ENCODE measurements around the gene USP15. TPM values are rescaled to one million over a fixed set of nuclear protein-coding genes. Genes with fewer than 3 reads are reported as not detected.
"Not testable (repeated sequence)": the region's sequence is repeated elsewhere in the genome, so short reads cannot be mapped to it uniquely, and the experiment has no call there.

The USP15 gene
- total RNA-seq, 1 experiment from 2014 or later, result 35.3 TPM

DNA sequence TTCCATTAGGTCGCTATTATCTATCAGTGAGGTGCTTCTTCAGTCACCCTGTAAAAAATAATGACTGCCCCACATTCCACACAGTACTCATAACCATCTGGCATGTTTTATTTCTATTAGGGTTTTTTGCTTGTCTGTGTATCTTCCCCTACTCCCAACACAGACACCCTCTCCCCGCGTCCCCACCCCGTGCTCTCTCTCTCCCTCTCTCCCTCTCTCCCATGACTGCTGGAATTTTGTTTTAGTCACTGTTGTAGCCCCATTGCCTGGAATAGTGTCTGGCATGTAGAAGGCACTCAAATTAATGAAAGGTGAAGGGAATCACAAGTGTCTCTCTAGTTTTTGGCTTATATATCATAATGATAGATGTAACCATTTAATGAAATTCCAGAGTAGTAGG lies 103.3 kb downstream of the USP15 start:
- H4K20me1 ChIP-seq (ENCODE audit: control insufficient read depth, insufficient read depth, insufficient read length), result no peaks in the 10 kb centered on the region
- H2BK15ac ChIP-seq (ENCODE audit: low read depth, low read length), result no peak overlapping the region
- H2BK20ac ChIP-seq (ENCODE audit: low read depth, low read length, poor library complexity, severe bottlenecking), result no peak overlapping the region
- H3K79me1 ChIP-seq (ENCODE audit: insufficient read depth, low read depth, low read length, poor library complexity, severe bottlenecking), result no peaks in the 10 kb centered on the region
- DNase-seq, result no peak
- H4K8ac ChIP-seq (replicated peaks; ENCODE audit: insufficient read length, low read depth, low read length), result no peak overlapping the region
- H2BK5ac ChIP-seq (ENCODE audit: insufficient read length, low read length), result no peak overlapping the region
- no peak overlapping the region for H2AFZ ChIP-seq (ENCODE audit: low read length)
- no peak overlapping the region for H4K91ac ChIP-seq (ENCODE audit: insufficient read length, low read depth, low read length)
- no peaks in the 10 kb centered on the region for H3K23me2 ChIP-seq (ENCODE audit: insufficient read length, low read depth, low read length, poor library complexity, severe bottlenecking)
- no CpG with 5 or more reads among the region's 4 CpGs for WGBS (ENCODE audit: extremely low coverage, insufficient read length, low lambda C conversion rate)
- H4K5ac ChIP-seq (ENCODE audit: insufficient read length, low read depth, low read length), result no peak overlapping the region
- Mint-ChIP-seq H3K27ac (no peak overlapping the region), H3K4me3 (no peak overlapping the region), H3K36me3 (ENCODE audit: insufficient read depth in 1 of 3, low read depth in 3 of 3) (peaks cover 12 to 20% (median 14%) of the 10 kb centered on the region in 3 experiments; a peak in 6 of 7 replicates), H3K27me3 (ENCODE audit: low read depth) (no peaks in the 10 kb centered on the region), H3K9me3 (peaks cover 3 to 4% of the 10 kb centered on the region in 2 experiments; a peak in 2 of 5 replicates), H3K4me1 (peaks cover 0 to 4% of the 10 kb centered on the region in 2 experiments; a peak in 2 of 4 replicates)
- H3K4me1 ChIP-seq (ENCODE audit: insufficient read depth, low read length), result no peaks in the 10 kb centered on the region
- H3K27me3 ChIP-seq (ENCODE audit: insufficient read depth, low read length), result no peaks in the 10 kb centered on the region
- no peak overlapping the region for H3K56ac ChIP-seq (ENCODE audit: insufficient read length, low read depth, low read length)
- H3K14ac ChIP-seq (ENCODE audit: insufficient read depth, low read length), result no peak overlapping the region
- no peaks in the 10 kb centered on the region for H3K79me2 ChIP-seq (ENCODE audit: insufficient read depth, low read length)
- no peak overlapping the region for H3K9ac ChIP-seq (ENCODE audit: extremely low read depth, insufficient read length, low read length)
- H2AK5ac ChIP-seq (ENCODE audit: insufficient read length, low read length), result no peak overlapping the region
- H3K18ac ChIP-seq (ENCODE audit: insufficient read length, low read depth, low read length), result no peak overlapping the region
- H3T11ph ChIP-seq (ENCODE audit: low read length), result no peak overlapping the region
- no peaks in the 10 kb centered on the region for H3K9me3 ChIP-seq (ENCODE audit: control insufficient read depth, low read depth, low read length)
- no peak overlapping the region for H3K4ac ChIP-seq (ENCODE audit: low read depth, low read length)
- TF ChIP-seq, protein P1, sequence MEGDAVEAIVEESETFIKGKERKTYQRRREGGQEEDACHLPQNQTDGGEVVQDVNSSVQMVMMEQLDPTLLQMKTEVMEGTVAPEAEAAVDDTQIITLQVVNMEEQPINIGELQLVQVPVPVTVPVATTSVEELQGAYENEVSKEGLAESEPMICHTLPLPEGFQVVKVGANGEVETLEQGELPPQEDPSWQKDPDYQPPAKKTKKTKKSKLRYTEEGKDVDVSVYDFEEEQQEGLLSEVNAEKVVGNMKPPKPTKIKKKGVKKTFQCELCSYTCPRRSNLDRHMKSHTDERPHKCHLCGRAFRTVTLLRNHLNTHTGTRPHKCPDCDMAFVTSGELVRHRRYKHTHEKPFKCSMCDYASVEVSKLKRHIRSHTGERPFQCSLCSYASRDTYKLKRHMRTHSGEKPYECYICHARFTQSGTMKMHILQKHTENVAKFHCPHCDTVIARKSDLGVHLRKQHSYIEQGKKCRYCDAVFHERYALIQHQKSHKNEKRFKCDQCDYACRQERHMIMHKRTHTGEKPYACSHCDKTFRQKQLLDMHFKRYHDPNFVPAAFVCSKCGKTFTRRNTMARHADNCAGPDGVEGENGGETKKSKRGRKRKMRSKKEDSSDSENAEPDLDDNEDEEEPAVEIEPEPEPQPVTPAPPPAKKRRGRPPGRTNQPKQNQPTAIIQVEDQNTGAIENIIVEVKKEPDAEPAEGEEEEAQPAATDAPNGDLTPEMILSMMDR (conservative IDR thresholded peaks at IDR 0.05), result no peak
- H2BK12ac ChIP-seq (ENCODE audit: insufficient read length, low read depth, low read length), result no peak overlapping the region
- no peak overlapping the region for H3K4me2 ChIP-seq (ENCODE audit: insufficient read depth, insufficient read length, low read length)
- H3K27ac ChIP-seq (ENCODE audit: insufficient read length, low read depth, low read length), result no peak overlapping the region
- no peak overlapping the region for H3K23ac ChIP-seq (ENCODE audit: insufficient read length, low read depth, low read length)
- no peak overlapping the region for H2BK120ac ChIP-seq (ENCODE audit: low read depth, low read length, poor library complexity, severe bottlenecking)

DNA sequence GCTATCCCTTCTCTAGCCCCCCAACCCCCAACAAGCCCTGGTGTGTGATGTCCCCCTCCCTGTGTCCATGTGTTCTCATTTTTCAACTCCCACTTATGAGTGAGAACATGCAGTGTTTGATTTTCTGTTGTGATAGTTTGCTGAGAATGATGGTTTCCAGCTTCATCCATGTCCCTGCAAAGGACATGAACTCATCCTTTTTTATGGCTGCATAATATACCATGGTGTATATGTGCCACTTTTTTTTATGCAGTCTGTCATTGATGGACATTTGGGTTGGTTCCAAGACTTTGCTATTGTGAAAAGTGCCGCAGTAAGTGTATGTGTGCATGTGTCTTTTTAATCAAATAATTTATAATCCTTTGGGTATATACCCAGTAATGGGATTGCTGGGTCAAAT lies 104.5 kb downstream of the USP15 start:
- not testable (repeated sequence) for H3K23ac ChIP-seq (ENCODE audit: insufficient read length, low read depth, low read length); H3K9me3 Mint-ChIP-seq; H3K27me3 Mint-ChIP-seq (ENCODE audit: low read depth); H3K4me3 Mint-ChIP-seq; H2BK120ac ChIP-seq (ENCODE audit: low read depth, low read length, poor library complexity, severe bottlenecking); H4K20me1 ChIP-seq (ENCODE audit: control insufficient read depth, insufficient read depth, insufficient read length); DNase-seq; H2AK5ac ChIP-seq (ENCODE audit: insufficient read length, low read length); H3K79me1 ChIP-seq (ENCODE audit: insufficient read depth, low read depth, low read length, poor library complexity, severe bottlenecking); H3K4me1 ChIP-seq (ENCODE audit: insufficient read depth, low read length); H3K9me3 ChIP-seq (ENCODE audit: control insufficient read depth, low read depth, low read length); H3K27ac ChIP-seq (ENCODE audit: insufficient read length, low read depth, low read length); H2AFZ ChIP-seq (ENCODE audit: low read length); H4K5ac ChIP-seq (ENCODE audit: insufficient read length, low read depth, low read length); H3K79me2 ChIP-seq (ENCODE audit: insufficient read depth, low read length); H3K4me1 Mint-ChIP-seq; H3K9ac ChIP-seq (ENCODE audit: extremely low read depth, insufficient read length, low read length); H2BK20ac ChIP-seq (ENCODE audit: low read depth, low read length, poor library complexity, severe bottlenecking); H3K14ac ChIP-seq (ENCODE audit: insufficient read depth, low read length); H3K27me3 ChIP-seq (ENCODE audit: insufficient read depth, low read length); H3K4me2 ChIP-seq (ENCODE audit: insufficient read depth, insufficient read length, low read length); H2BK12ac ChIP-seq (ENCODE audit: insufficient read length, low read depth, low read length); H3K56ac ChIP-seq (ENCODE audit: insufficient read length, low read depth, low read length); H3T11ph ChIP-seq (ENCODE audit: low read length); H3K27ac Mint-ChIP-seq; H4K91ac ChIP-seq (ENCODE audit: insufficient read length, low read depth, low read length); H2BK5ac ChIP-seq (ENCODE audit: insufficient read length, low read length); H3K23me2 ChIP-seq (ENCODE audit: insufficient read length, low read depth, low read length, poor library complexity, severe bottlenecking); H2BK15ac ChIP-seq (ENCODE audit: low read depth, low read length); H3K4ac ChIP-seq (ENCODE audit: low read depth, low read length); H4K8ac ChIP-seq (replicated peaks; ENCODE audit: insufficient read length, low read depth, low read length); H3K18ac ChIP-seq (ENCODE audit: insufficient read length, low read depth, low read length)
- peaks cover 12 to 20% (median 14%) of the 10 kb centered on the region in 3 experiments; a peak in 6 of 7 replicates for H3K36me3 Mint-ChIP-seq (ENCODE audit: insufficient read depth in 1 of 3, low read depth in 3 of 3)
- WGBS (ENCODE audit: extremely low coverage, insufficient read length, low lambda C conversion rate), result no CpG with 5 or more reads among the region's 1 CpG
